Measurements from ENCODE around the gene CHGA.

Gene CHGA

DNA sequence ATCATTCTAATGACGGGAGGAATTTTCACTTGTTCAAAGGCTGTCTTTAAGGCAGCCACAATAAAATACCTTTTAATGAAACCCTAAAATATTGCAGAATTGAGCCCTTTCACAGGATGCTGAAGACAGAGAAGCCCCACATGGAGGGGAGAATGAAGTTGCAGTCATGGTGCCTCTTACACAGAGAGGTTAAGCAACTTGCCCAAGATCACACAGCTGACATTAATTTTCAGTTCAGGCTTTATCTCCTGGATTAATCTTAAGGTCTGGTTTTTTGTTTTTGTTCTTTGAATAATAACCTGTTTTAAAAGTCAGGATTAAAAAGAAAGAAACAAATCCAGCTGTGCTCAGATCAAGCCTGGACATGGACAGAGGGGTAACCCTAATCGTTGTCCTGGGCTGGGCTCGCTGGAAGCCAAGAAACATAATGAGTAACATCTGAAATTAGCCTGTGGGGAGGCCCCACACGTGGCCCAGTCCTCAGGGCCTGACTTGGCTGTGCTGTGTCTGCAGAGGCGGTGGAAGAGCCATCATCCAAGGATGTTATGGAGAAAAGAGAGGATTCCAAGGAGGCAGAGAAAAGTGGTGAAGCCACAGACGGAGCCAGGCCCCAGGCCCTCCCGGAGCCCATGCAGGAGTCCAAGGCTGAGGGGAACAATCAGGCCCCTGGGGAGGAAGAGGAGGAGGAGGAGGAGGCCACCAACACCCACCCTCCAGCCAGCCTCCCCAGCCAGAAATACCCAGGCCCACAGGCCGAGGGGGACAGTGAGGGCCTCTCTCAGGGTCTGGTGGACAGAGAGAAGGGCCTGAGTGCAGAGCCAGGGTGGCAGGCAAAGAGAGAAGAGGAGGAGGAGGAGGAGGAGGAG is 8.0 kb downstream of the CHGA start:
- DNase-seq: no peak

- no peak for DNase-seq
These were observed 8.9 kb downstream of the CHGA start for GRCh38 chr14:92931681-92932447.

DNA sequence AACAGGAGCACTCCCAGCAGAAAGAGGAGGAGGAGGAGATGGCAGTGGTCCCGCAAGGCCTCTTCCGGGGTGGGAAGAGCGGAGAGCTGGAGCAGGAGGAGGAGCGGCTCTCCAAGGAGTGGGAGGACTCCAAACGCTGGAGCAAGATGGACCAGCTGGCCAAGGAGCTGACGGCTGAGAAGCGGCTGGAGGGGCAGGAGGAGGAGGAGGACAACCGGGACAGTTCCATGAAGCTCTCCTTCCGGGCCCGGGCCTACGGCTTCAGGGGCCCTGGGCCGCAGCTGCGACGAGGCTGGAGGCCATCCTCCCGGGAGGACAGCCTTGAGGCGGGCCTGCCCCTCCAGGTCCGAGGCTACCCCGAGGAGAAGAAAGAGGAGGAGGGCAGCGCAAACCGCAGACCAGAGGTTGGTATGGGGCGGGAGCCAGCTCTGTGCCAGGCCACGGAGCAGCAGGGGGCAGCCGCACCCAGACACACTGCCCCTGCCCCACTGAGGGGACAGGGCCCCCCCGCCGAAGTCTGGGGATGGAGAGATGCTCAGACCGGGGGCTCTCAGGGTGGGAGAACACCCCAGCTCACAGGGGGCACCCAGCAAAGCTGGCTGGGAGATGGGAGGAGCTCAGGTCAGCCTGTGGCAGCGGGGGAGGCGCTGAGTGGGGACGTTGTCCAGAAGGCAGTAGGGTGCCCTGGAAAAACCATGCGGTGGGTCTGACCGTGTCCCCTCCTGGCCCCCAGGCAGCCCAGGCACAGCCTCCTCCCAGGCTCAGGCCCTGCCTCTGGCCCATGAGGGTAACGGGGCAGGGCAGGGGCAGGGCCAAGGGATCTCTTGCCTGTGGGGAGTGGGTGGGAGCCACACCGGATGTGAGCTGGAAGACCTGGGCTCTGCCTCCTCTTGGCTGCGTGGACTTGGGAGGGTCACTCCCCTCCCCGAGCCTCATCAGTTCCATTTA is 9.8 kb downstream of the CHGA start:
- DNase-seq: no peak

DNA sequence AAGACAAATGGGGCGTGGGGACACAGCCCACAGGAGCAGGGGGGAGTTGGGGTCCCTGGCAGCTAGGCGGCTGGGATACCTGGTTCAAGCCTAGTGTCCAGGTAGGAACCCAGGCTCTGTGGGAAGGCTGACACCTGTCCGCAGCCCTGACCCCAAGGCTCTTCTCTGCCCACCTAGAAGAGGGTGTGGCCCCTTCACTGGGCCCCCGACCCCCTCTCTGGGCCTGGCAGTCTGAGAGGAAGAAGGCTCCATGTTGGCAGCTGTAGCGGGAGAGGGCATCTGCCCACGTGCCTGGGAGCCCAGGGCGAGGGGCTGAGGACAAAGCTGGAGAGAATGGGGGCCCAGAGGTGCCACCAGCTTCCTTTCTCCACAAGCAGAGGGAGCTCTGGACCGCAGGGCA is 10.5 kb downstream of the CHGA start:
- no peak for DNase-seq

GRCh38 chr14:92934196-92935085 is 11.5 kb downstream of the CHGA start:
- DNase-seq: no peak

- DNase-seq: no peak
These were observed 12.5 kb downstream of the CHGA start for GRCh38 chr14:92935446-92935845.

DNA sequence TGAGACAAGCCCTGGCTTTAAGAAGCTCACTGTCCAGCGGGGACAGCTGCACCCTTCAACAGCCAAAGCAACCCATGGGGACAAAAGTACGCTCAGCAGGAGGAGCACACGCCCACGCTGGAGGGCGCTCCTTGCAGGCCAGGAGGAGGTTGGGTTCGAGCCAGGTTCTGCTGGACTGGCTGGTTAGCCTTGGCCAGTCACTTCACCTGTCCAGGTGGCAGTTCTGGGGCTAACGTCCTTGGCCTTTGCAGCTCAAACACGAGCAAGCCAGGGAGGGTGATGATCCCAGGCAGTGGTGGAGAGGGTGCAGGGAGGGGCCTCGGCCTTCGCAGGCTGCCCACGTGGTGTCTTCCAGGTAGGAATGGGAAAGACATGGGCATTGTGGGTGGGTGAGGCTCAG is 13.1 kb downstream of the CHGA start:
- no peak for DNase-seq

GRCh38 chr14:92937051-92937937 is 14.3 kb downstream of the CHGA start:
- no peak for DNase-seq

DNA sequence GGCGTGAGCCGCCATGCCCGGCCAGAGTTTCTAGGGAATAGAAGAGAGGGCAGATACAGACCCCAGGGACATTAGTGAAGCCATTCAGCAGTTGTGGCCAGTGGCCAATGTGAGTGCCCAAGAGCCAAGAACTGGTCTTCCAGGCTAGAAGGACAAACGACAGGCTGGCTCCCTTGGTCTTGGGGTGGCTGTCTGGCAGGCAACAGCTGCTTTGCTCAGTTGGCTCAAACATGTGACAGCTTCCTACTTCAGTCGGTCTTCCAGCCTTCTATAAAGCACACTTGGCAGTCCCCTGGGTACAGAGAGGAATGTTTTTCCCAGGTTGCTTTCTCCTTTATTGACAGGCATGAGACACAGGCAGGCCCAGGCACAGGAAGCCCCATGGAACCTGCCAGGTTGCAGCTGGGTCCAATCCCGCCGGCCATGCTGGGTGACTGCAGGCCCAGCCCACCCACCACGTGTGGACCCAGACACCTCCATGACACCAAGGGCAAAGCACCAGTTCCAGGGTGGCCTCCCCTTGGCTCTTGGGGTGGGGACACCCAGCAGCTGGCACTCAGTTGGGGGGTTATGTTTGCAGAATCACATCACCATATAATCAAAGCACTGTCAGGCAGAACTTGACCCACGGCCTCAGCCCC is 15.4 kb downstream of the CHGA start:
- DNase-seq: no peak

- DNase-seq: no peak
These were observed 16.1 kb downstream of the CHGA start for GRCh38 chr14:92938890-92939671.

GRCh38 chr14:92939699-92940098 is 16.7 kb downstream of the CHGA start:
- no peak for DNase-seq

GRCh38 chr14:92940543-92940942 is 17.6 kb downstream of the CHGA start:
- DNase-seq: no peak

GRCh38 chr14:92941531-92941930 is 18.6 kb downstream of the CHGA start:
- no peak for DNase-seq

GRCh38 chr14:92942136-92942535 is 19.2 kb downstream of the CHGA start:
- no peak for DNase-seq

DNA sequence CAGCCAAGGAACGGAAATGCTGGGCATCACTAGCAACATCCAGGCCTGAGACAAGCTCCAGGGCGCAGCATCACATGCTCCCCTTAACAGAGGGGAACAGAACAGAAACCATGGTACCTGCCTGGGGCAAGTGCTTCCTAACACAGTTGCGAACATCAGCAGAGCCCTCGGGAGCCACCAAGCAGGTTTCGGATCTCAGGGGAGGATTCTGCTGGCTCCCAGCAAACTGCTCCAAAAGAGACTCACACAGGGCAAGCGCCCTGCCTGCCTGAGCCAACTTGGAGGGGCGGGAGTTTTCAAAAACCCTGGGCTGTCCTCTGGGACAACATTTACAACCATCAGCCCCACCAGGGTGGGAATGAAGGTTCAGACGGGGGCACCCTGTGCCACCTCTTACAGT is 19.6 kb downstream of the CHGA start:
- DNase-seq: no peak

DNA sequence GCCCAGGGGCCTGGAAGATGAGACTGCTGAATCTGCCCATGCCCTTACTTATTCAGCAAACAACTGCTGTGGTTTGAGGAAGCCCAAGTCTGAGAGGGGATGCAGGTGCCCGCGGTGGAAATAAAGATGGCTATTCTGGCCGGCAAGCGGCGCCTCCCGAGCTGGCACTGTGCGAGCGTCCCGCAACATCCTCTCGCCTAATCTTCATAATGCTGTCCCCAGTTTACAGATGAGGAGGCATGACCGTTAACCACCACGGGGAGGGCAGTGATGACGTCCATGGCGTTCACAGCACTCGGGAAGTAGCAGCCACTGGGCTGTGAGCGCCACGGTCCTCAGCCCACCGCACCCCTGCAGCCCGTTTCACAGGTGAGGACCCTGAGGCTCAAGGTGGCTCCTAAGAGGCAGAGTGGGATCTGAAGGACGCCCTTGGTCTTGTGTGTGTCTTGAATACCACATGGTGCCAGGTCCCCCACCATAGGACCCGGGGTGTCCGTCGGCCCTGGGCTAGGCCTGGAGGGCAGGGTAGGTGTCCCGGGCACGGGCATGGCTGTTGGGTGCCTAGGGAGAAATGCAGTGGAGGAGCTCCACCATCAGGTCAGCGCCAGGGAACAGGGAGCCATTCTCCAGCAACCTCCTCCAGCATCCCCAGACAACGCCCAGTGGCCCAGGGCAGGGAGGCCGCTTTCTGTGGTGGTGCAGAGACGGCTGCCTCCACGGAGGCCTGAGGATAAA is 20.2 kb downstream of the CHGA start:
- no peak for DNase-seq

- DNase-seq: no peak
These were observed 21.1 kb downstream of the CHGA start for GRCh38 chr14:92943855-92944570.

GRCh38 chr14:92944976-92945375 is 22.0 kb downstream of the CHGA start:
- no peak for DNase-seq

Data from stimulated activated naive CD4-positive, alpha-beta T cell (primary cell).